ENCODE data around the gene GRAMD2A. TPM values are rescaled to one million over a fixed set of nuclear protein-coding genes. Genes with fewer than 3 reads are reported as not detected.

The GRAMD2A gene
- total RNA-seq, 1 experiment from 2014 or later: 1.2 TPM

DNA sequence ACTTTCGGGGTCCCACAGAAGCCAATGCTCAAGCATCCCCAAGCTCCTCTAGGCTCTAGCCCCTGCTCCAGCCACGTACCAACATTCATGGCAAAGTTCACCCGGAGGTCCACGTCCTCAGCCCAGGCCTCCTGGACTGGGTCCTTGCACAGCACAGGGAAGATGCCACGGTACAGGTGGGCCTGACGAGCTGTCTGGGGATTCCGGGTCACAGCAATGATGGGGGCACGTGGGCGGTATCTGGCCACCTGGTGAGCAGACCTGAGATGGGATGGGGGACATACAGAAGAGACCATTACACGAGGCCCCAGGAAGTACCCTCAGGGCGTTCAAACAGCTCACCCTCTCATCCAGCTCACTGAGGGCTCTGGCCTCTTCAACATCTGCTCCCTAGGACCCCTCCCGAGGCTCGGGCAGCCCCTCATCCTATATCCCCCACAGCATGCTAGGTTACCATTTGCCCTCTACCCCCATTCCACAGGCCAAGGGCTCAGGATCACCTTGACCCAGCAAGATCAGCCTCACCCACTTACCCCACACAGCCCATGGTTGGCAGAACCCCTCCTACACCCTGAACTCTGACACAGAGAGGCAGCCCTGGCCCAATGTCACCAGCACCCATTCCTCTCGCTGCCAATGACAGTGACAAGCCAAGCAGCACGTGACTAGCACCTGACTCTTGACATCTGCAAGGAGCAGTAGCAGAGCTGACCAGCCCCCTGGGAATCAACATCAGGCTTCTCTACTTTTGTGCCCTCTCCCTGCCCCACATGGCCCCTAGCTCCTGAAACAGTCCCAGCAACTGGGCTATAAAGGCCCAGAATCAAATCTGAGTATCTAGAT is 3.0 kb upstream of the GRAMD2A start:
- POLR2A ChIA-PET: interaction anchor here (1.2 kb wide), 1 partner anchor 30 kb away, joined by 3 read pairs; the partner anchor contains the start of gene PKM
- no peak overlapping the region for H3K27ac Mint-ChIP-seq (ENCODE audit: unreplicated experiment)
- TF ChIP-seq, protein P1, sequence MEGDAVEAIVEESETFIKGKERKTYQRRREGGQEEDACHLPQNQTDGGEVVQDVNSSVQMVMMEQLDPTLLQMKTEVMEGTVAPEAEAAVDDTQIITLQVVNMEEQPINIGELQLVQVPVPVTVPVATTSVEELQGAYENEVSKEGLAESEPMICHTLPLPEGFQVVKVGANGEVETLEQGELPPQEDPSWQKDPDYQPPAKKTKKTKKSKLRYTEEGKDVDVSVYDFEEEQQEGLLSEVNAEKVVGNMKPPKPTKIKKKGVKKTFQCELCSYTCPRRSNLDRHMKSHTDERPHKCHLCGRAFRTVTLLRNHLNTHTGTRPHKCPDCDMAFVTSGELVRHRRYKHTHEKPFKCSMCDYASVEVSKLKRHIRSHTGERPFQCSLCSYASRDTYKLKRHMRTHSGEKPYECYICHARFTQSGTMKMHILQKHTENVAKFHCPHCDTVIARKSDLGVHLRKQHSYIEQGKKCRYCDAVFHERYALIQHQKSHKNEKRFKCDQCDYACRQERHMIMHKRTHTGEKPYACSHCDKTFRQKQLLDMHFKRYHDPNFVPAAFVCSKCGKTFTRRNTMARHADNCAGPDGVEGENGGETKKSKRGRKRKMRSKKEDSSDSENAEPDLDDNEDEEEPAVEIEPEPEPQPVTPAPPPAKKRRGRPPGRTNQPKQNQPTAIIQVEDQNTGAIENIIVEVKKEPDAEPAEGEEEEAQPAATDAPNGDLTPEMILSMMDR (IDR thresholded peaks at IDR 0.05; ENCODE audit: insufficient read depth in 1 of 2, low read depth in 1 of 2, low read length in 1 of 2, severe bottlenecking in 1 of 2, unreplicated experiment in 1 of 2): no peak
- no peaks in the 10 kb centered on the region for H3K9me3 ChIP-seq
- H3K27me3 Mint-ChIP-seq (ENCODE audit: insufficient read depth, unreplicated experiment): peaks cover 2% of the 10 kb centered on the region
- no peaks in the 10 kb centered on the region for H3K4me1 Mint-ChIP-seq (ENCODE audit: low read depth, unreplicated experiment)
- intact Hi-C loops (cut with micrococcal nuclease; ENCODE audit: unreplicated experiment): no loop called here
- no peaks in the 10 kb centered on the region for H3K27me3 ChIP-seq (replicated peaks; ENCODE audit: control insufficient read depth, insufficient read depth, low read length)
- BruUV-seq (replicated peaks): no TSS peak
- no peak overlapping the region for H3K4me3 ChIP-seq (ENCODE audit: low read depth, low read length)
- CTCF ChIA-PET: interaction anchor here (0.6 to 1.9 kb wide), 6 partner anchors 10 to 1411 kb away, joined by 3 to 10 read pairs (median 6); no protein-coding TSS in a partner anchor
- DNase-seq: no peak
- H3K4me1 ChIP-seq: 0 out of 2 replicates have a peak, but pooled peaks cover 6% of the 10 kb centered on the region
- H3K4me3 Mint-ChIP-seq (ENCODE audit: unreplicated experiment): no peak overlapping the region
- H3K36me3 Mint-ChIP-seq (ENCODE audit: insufficient read depth, unreplicated experiment): peaks cover 79% of the 10 kb centered on the region
- peaks cover 14% of the 10 kb centered on the region for H3K36me3 ChIP-seq (ENCODE audit: control insufficient read depth, insufficient read depth, low read length)
- H3K9me3 Mint-ChIP-seq (ENCODE audit: unreplicated experiment): no peaks in the 10 kb centered on the region

DNA sequence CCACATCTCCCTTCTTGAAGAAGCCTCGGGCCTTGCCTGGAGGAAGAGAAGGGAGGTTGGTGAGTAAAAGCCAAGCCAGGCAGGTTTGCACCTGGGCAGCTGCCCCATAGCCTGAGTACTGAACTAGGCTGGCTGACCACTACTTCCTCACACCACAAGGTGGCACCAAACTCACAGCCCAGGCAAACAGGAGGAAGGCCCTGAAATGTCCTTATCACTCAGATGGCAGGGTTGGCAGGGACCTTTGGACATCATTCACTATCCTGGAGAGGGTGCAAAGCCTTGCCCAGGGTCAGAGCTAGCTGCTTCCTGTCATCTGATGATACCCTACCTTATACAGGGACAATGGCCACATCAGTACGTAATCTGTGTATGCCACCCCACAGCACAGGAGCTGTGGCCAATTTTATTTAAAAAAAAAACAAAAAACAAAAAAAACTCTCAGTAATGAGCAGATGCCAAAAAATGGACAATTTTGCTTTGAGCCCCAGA is 2.2 kb upstream of the GRAMD2A start:
- TF ChIP-seq, protein P1 (IDR thresholded peaks at IDR 0.05; ENCODE audit: insufficient read depth in 1 of 2, low read depth in 1 of 2, low read length in 1 of 2, severe bottlenecking in 1 of 2, unreplicated experiment in 1 of 2): peak; percentile 86 to 90
- no TSS peak for BruUV-seq (replicated peaks)
- intact Hi-C loops (cut with micrococcal nuclease; ENCODE audit: unreplicated experiment): loop anchor here (1.0 to 2.0 kb wide), 3 partner anchors 27 to 87 kb away; partner anchors contain the start of gene PKM
- ChIA-PET POLR2A (interaction anchor here (1.2 kb wide), 1 partner anchor 31 kb away, joined by 3 read pairs; the partner anchor contains the start of gene PKM), CTCF (interaction anchor here (0.8 to 1.9 kb wide), 4 partner anchors 11 to 114 kb away, joined by 3 to 10 read pairs (median 6); no protein-coding TSS in a partner anchor)
- Mint-ChIP-seq H3K4me1 (ENCODE audit: low read depth, unreplicated experiment) (no peaks in the 10 kb centered on the region), H3K27me3 (ENCODE audit: insufficient read depth, unreplicated experiment) (peaks cover 2% of the 10 kb centered on the region), H3K36me3 (ENCODE audit: insufficient read depth, unreplicated experiment) (peaks cover 71% of the 10 kb centered on the region), H3K4me3 (ENCODE audit: unreplicated experiment) (no peak overlapping the region), H3K9me3 (ENCODE audit: unreplicated experiment) (no peaks in the 10 kb centered on the region), H3K27ac (ENCODE audit: unreplicated experiment) (no peak overlapping the region)
- DNase-seq: peak; percentile 78 to 81
- Histone ChIP-seq H3K9me3 (no peaks in the 10 kb centered on the region), H3K27me3 (replicated peaks; ENCODE audit: control insufficient read depth, insufficient read depth, low read length) (no peaks in the 10 kb centered on the region), H3K4me1 (peaks cover 12% of the 10 kb centered on the region; the same call in 1 of the 2 replicates), H3K4me3 (ENCODE audit: low read depth, low read length) (no peak overlapping the region), H3K36me3 (ENCODE audit: control insufficient read depth, insufficient read depth, low read length) (peaks cover 14% of the 10 kb centered on the region)

DNA sequence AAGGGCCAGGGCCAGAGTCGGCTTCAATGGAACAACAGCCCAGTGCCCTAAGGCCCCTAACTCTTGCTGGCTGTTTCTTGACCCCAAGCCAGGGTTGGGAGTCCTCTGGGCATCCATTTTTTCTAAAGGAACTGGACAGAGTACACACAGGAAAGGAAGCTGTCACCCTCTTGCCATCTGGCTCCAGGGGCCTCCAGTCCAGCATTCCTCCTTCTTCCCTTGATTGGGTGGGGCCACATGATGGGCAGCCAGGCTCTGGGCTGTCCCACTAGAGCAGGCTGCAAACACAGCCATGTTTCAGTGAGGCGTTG is 1.6 kb upstream of the GRAMD2A start:
- no peak for DNase-seq
- Histone ChIP-seq H3K4me3 (ENCODE audit: low read depth, low read length) (no peak overlapping the region), H3K36me3 (ENCODE audit: control insufficient read depth, insufficient read depth, low read length) (peaks cover 14% of the 10 kb centered on the region), H3K9me3 (no peaks in the 10 kb centered on the region), H3K27me3 (replicated peaks; ENCODE audit: control insufficient read depth, insufficient read depth, low read length) (no peaks in the 10 kb centered on the region), H3K4me1 (peaks cover 12% of the 10 kb centered on the region; the same call in 1 of the 2 replicates)
- Mint-ChIP-seq H3K27ac (ENCODE audit: unreplicated experiment) (no peak overlapping the region), H3K36me3 (ENCODE audit: insufficient read depth, unreplicated experiment) (peaks cover 64% of the 10 kb centered on the region), H3K9me3 (ENCODE audit: unreplicated experiment) (no peaks in the 10 kb centered on the region), H3K4me3 (ENCODE audit: unreplicated experiment) (no peak overlapping the region), H3K4me1 (ENCODE audit: low read depth, unreplicated experiment) (no peaks in the 10 kb centered on the region), H3K27me3 (ENCODE audit: insufficient read depth, unreplicated experiment) (peaks cover 2% of the 10 kb centered on the region)
- TF ChIP-seq, protein P1 (IDR thresholded peaks at IDR 0.05; ENCODE audit: insufficient read depth in 1 of 2, low read depth in 1 of 2, low read length in 1 of 2, severe bottlenecking in 1 of 2, unreplicated experiment in 1 of 2): no peak
- CTCF ChIA-PET: interaction anchor here (1.8 to 1.9 kb wide), 2 partner anchors 12 to 28 kb away, joined by 8 to 10 read pairs; no protein-coding TSS in a partner anchor
- POLR2A ChIA-PET: interaction anchor here (0.7 to 1.2 kb wide), 2 partner anchors 31 to 60 kb away, joined by 3 read pairs; partner anchors contain the start of gene PKM
- BruUV-seq (replicated peaks): TSS peak; percentile 100
- intact Hi-C loops (cut with micrococcal nuclease; ENCODE audit: unreplicated experiment): loop anchor here (1.0 to 2.0 kb wide), 3 partner anchors 27 to 87 kb away; partner anchors contain the start of gene PKM
